HG03439 (cell line): ENCODE data around the gene UBLCP1.

ENCODE experiments used
- ATAC-seq: cut with Tn5 transposase; IDR thresholded peaks from one replicate; pipeline ENCODE4 v1.9.1; 2021; ENCODE audit warnings: mild to moderate bottlenecking, moderate library complexity; ENCODE audit not compliant: unreplicated experiment

Gene UBLCP1

GRCh38 chr5:159309689-159310433, 46.8 kb downstream of the UBLCP1 start:
- ATAC-seq: no peak

- ATAC-seq: no peak
Observed at GRCh38 chr5:159310511-159310910, 47.4 kb downstream of the UBLCP1 start.

GRCh38 chr5:159311063-159311462, 48.0 kb downstream of the UBLCP1 start:
- no peak for ATAC-seq

GRCh38 chr5:159313197-159313596, 50.1 kb downstream of the UBLCP1 start:
- no peak for ATAC-seq

- ATAC-seq: no peak
Observed at GRCh38 chr5:159316519-159317383, 53.7 kb downstream of the UBLCP1 start.

- ATAC-seq: no peak
Observed at GRCh38 chr5:159317849-159318248, 54.8 kb downstream of the UBLCP1 start.

- no peak for ATAC-seq
Observed at GRCh38 chr5:159318448-159318847, 55.4 kb downstream of the UBLCP1 start.

GRCh38 chr5:159319363-159319762, 56.3 kb downstream of the UBLCP1 start:
- ATAC-seq: no peak

- ATAC-seq: no peak
Observed at GRCh38 chr5:159319832-159320231, 56.7 kb downstream of the UBLCP1 start.

GRCh38 chr5:159322180-159322579, 59.1 kb downstream of the UBLCP1 start:
- no peak for ATAC-seq

- ATAC-seq: no peak
Observed at GRCh38 chr5:159324102-159324755, 61.1 kb downstream of the UBLCP1 start.

GRCh38 chr5:159324986-159325385, 61.9 kb downstream of the UBLCP1 start:
- no peak for ATAC-seq

GRCh38 chr5:159330131-159330800, 67.2 kb downstream of the UBLCP1 start, which contains the start of gene IL12B:
Gene IL12B, minus strand, starts transcription at chr5:159330487. Its CDS starts 3,705 bp downstream, at chr5:159326782.
- ATAC-seq: no peak

- peak; percentile 74 for ATAC-seq
Observed at GRCh38 chr5:159331093-159331973, 68.2 kb downstream of the UBLCP1 start.

- no peak for ATAC-seq
Observed at GRCh38 chr5:159332800-159333544, 69.9 kb downstream of the UBLCP1 start.

- ATAC-seq: no peak
Observed at GRCh38 chr5:159333545-159333925, 70.4 kb downstream of the UBLCP1 start.
